SK-N-SH (cell line): ENCODE measurements around the gene NTN1. TPM values are rescaled to one million over a fixed set of nuclear protein-coding genes. Genes with fewer than 3 reads are reported as not detected.

ENCODE experiments used
- CTCF ChIA-PET: fragments of 300-600, 350-600 bp; formaldehyde crosslinking; extraction: SDS; loops from one replicate; lab custom pipeline; 2021; lab: Yijun Ruan, JAX
- POLR2A ChIA-PET: fragments of 350-600 bp; sonication (Branson Sonifier 250); formaldehyde crosslinking; extraction: SDS; loops from one replicate; lab custom pipeline; 2020; ENCODE audit warnings: antibody characterized with exemption, inconsistent platforms; lab: Yijun Ruan, JAX
- DNase-seq: peaks from one replicate; pipeline ENCODE4 v3.0.0; 2012
- H2AFZ ChIP-seq: fragments of 200-600 bp; sonication (generic); 2 replicates; pipeline ENCODE4 v1.8.1; 2016; ENCODE audit warnings: antibody characterized with exemption, mild to moderate bottlenecking, low read depth
- H3F3A ChIP-seq: fragments of 200-600 bp; sonication (generic); replicated peaks from 2 replicates; pipeline ENCODE3; 2016; ENCODE audit warnings: antibody characterized with exemption, mild to moderate bottlenecking; ENCODE audit not compliant: insufficient read depth
- H3K27ac ChIP-seq, 2 experiments: fragments of 200-500 bp in 1 of 2; fragments of 200-600 bp in 1 of 2; sonication (Bioruptor generic) in 1 of 2; sonication (generic), shearing (Covaris generic) in 1 of 2; 2 replicates each; pipeline versions ENCODE4 v1.5.1 to v1.6.1; 2014 to 2016; ENCODE audit warnings: low read depth in 2 of 2, inconsistent platforms in 1 of 2, low read length in 1 of 2, mild to moderate bottlenecking in 1 of 2, mixed read lengths in 1 of 2
- H3K27me3 ChIP-seq: fragments of 200-600 bp; sonication (generic), shearing (Covaris generic); 2 replicates; pipeline ENCODE4 v1.6.1; 2016; ENCODE audit warnings: mixed run types; ENCODE audit not compliant: insufficient read depth
- H3K36me3 ChIP-seq, 2 experiments: fragments of 200-500 bp in 1 of 2; fragments of 200-600 bp in 1 of 2; sonication (Bioruptor generic) in 1 of 2; sonication (generic) in 1 of 2; replicated peaks in 1 of 2; 2 replicates each; pipeline versions ENCODE3 to v1.5.1; 2014 to 2016; ENCODE audit warnings: low read length in 1 of 2, mild to moderate bottlenecking in 1 of 2; ENCODE audit not compliant: insufficient read depth in 2 of 2, control insufficient read depth in 1 of 2
- H3K4me1 ChIP-seq, 2 experiments: fragments of 200-500 bp in 1 of 2; fragments of 200-600 bp in 1 of 2; sonication (Bioruptor generic) in 1 of 2; sonication (generic), shearing (Covaris generic) in 1 of 2; 2 replicates each; pipeline versions ENCODE4 v1.5.1 to v1.6.1; 2014 to 2016; ENCODE audit warnings: low read depth in 1 of 2, low read length in 1 of 2, mixed run types in 1 of 2; ENCODE audit not compliant: insufficient read depth in 2 of 2, control insufficient read depth in 1 of 2
- H3K4me2 ChIP-seq: fragments of 200-600 bp; sonication (generic), shearing (Covaris generic); 2 replicates; pipeline ENCODE4 v1.6.1; 2017; ENCODE audit warnings: mixed run types
- H3K4me3 ChIP-seq, 2 experiments: fragments of 200-500 bp in 1 of 2; fragments of 200-600 bp in 1 of 2; sonication (Bioruptor generic) in 1 of 2; sonication (generic), shearing (Covaris generic) in 1 of 2; 2 replicates each; pipeline versions ENCODE4 v1.5.1 to v1.8.1; 2014 to 2016; ENCODE audit warnings: low read depth in 2 of 2, inconsistent platforms in 1 of 2, low read length in 1 of 2, mild to moderate bottlenecking in 1 of 2, mixed read lengths in 1 of 2, moderate library complexity in 1 of 2
- H3K79me2 ChIP-seq: fragments of 200-600 bp; sonication (generic); 2 replicates; pipeline ENCODE4 v1.8.1; 2017; ENCODE audit warnings: mild to moderate bottlenecking; ENCODE audit not compliant: insufficient read depth
- H3K9ac ChIP-seq: fragments of 200-600 bp; sonication (generic); 2 replicates; pipeline ENCODE4 v1.6.1; 2017; ENCODE audit warnings: mixed run types
- H3K9me2 ChIP-seq: fragments of 200-600 bp; sonication (generic); 2 replicates; pipeline ENCODE4 v1.6.1; 2017; ENCODE audit warnings: mixed run types
- H3K9me3 ChIP-seq: fragments of 200-600 bp; sonication (generic); 2 replicates; pipeline ENCODE4 v1.6.1; 2017; ENCODE audit warnings: mixed run types, mild to moderate bottlenecking, moderate library complexity
- H4K20me1 ChIP-seq: fragments of 200-600 bp; sonication (generic); 2 replicates; pipeline ENCODE4 v1.6.1; 2017; ENCODE audit warnings: mild to moderate bottlenecking, mixed run types; ENCODE audit not compliant: insufficient read depth
- EZH2phosphoT487 ChIP-seq: fragments of 200-600 bp; sonication (generic); IDR thresholded peaks from 2 replicates; pipeline ENCODE4 v1.6.1; 2017; ENCODE audit warnings: low read depth, mixed run types, mild to moderate bottlenecking, antibody characterized with exemption, moderate library complexity, borderline replicate concordance
- FOSL2 ChIP-seq: IDR thresholded peaks from 2 replicates; pipeline ENCODE4 v1.4.0; 2012; ENCODE audit warnings: low read depth, mild to moderate bottlenecking, moderate library complexity, borderline replicate concordance
- MAX ChIP-seq: IDR thresholded peaks from 2 replicates; pipeline ENCODE4 v1.4.0; 2012; ENCODE audit warnings: low read depth
- MEF2A ChIP-seq: IDR thresholded peaks from 2 replicates; pipeline ENCODE4 v1.4.0; 2012; ENCODE audit warnings: low read depth, borderline replicate concordance
- MXI1 ChIP-seq: IDR thresholded peaks from 2 replicates; pipeline ENCODE4 v1.6.1; 2012; ENCODE audit warnings: mild to moderate bottlenecking, low read depth, low read length, improper control_type of control experiment
- NFIC ChIP-seq: IDR thresholded peaks from 2 replicates; pipeline ENCODE4 v1.4.0; 2012; ENCODE audit warnings: borderline replicate concordance
- NRF1 ChIP-seq: IDR thresholded peaks from 2 replicates; pipeline ENCODE4 v1.6.1; 2012; ENCODE audit warnings: low read depth, mild to moderate bottlenecking, low read length
- RXRA ChIP-seq: IDR thresholded peaks from 2 replicates; pipeline ENCODE4 v1.4.0; 2012; ENCODE audit warnings: low read depth, mild to moderate bottlenecking, borderline replicate concordance
- TAF1 ChIP-seq: IDR thresholded peaks from 2 replicates; pipeline ENCODE4 v1.6.1; 2012; ENCODE audit warnings: low read depth, mild to moderate bottlenecking, low read length, moderate library complexity, borderline replicate concordance
- TCF12 ChIP-seq: IDR thresholded peaks from 2 replicates; pipeline ENCODE4 v1.4.0; 2012
- WGBS: methylation state at CpG from one replicate; pipeline ENCODE4 v1.1.6; 2017; ENCODE audit warnings: low lambda C conversion rate; 5-methylcytosine and 5-hydroxymethylcytosine counted together
- polyA plus RNA-seq, 3 experiments: library from polyadenylated mRNA; depleted of rRNA; stranded (reverse); fragments of >200 nt; gene quantifications; 2 replicates each; pipeline ENCODE4 v1.2.3, GENCODE V29; 2012
- TF ChIP-seq, protein P1 (sequence below): fragments of 150-350 bp; IDR thresholded peaks from 2 replicates; pipeline ENCODE4 v1.6.1; 2017; ENCODE audit warnings: antibody characterized with exemption, low read length, low read depth, borderline replicate concordance
- TF ChIP-seq, protein P2 (sequence below): IDR thresholded peaks from 2 replicates; pipeline ENCODE4 v1.4.0; 2012; ENCODE audit warnings: low read depth, borderline replicate concordance

The NTN1 gene
- polyA plus RNA-seq, 1 of the 3 experiments (the other 2 are of a cell fraction) = 0.05 TPM

DNA sequence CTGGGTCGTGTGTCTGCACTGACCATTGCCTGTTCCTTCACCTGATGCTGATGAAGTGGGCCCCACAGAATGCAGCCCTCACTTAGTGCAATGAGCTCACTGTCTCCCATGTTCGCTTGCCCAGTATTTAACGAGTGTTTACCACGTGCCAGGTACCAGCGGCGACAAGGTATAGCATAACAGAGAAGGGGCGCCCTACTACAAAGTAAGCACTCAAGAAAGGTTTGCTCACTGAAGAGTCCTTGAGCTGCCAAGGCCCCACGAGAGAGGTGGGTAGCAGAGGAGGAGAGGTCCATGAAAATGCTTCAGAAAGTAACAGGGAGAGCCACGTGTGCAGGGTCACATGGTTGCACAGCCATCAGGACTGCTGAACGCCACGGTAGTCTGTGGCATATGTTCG is 230.0 kb downstream of the NTN1 start:
- H3F3A ChIP-seq = no peaks in the 10 kb centered on the region
- CTCF ChIA-PET = interaction anchor here (1.3 kb wide), 1 partner anchor 41 kb away, joined by 5 read pairs; no protein-coding TSS in a partner anchor
- POLR2A ChIA-PET = no interaction called here

DNA sequence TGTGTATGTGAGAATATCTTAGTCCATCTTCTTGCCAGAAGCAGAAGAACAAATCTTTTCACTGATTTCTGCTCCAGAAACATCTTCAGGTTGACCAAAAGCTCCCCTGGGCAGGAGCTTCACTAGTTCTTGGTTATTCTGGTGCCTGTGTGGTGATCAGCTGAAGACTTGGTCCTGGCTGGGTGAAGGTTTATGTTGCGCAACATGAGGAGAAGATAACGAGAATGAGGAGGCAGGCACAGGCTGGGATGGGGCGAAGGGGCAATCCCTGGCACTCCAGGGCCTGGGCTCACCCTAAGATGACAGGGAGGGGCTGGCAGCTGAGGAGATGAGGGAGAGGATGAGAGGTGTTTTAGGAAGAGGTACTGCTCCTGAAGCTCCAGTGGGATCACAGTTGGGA is 232.0 kb downstream of the NTN1 start:
- H3K9me2 ChIP-seq = no peaks in the 10 kb centered on the region
- no peaks in the 10 kb centered on the region for H3F3A ChIP-seq
- no peaks in the 10 kb centered on the region for H3K36me3 ChIP-seq
- H3K27ac ChIP-seq = no peak overlapping the region
- H3K27me3 ChIP-seq = no peaks in the 10 kb centered on the region
- H3K9ac ChIP-seq = no peak overlapping the region
- 96% methylated on average over 3 of the region's 3 CpGs for WGBS
- no peak overlapping the region for H3K4me2 ChIP-seq
- H3K4me3 ChIP-seq = no peak overlapping the region
- no peak for DNase-seq
- no peaks in the 10 kb centered on the region for H3K79me2 ChIP-seq
- no peak overlapping the region for H2AFZ ChIP-seq
- no peak for TF ChIP-seq FOSL2
- no peak for TF ChIP-seq TCF12
- H4K20me1 ChIP-seq = no peaks in the 10 kb centered on the region
- no peaks in the 10 kb centered on the region for H3K9me3 ChIP-seq
- ChIA-PET CTCF (interaction anchor here (1.2 kb wide), 1 partner anchor 74 kb away, joined by 3 read pairs; no protein-coding TSS in a partner anchor), POLR2A (no interaction called here)
- peaks cover 0 to 5% of the 10 kb centered on the region in 2 experiments; a peak in 1 of 4 replicates for H3K4me1 ChIP-seq

More for the DNA sequence above, 230.0 kb downstream of the NTN1 start:
- Histone ChIP-seq H4K20me1 (no peaks in the 10 kb centered on the region), H3K4me2 (no peak overlapping the region), H3K9me3 (no peaks in the 10 kb centered on the region), H3K79me2 (no peaks in the 10 kb centered on the region), H3K27ac (no peak overlapping the region), H3K4me3 (no peak overlapping the region), H3K9me2 (no peaks in the 10 kb centered on the region), H3K27me3 (no peaks in the 10 kb centered on the region), H3K36me3 (no peaks in the 10 kb centered on the region), H2AFZ (no peak overlapping the region), H3K4me1 (no peaks in the 10 kb centered on the region; a peak in 1 of 4 replicates), H3K9ac (no peak overlapping the region)
- DNase-seq = no peak
- WGBS = 77% methylated on average over 12 of the region's 12 CpGs
- no peak for TF ChIP-seq EZH2phosphoT487
- no peak for TF ChIP-seq MAX
- TF ChIP-seq, protein P1, sequence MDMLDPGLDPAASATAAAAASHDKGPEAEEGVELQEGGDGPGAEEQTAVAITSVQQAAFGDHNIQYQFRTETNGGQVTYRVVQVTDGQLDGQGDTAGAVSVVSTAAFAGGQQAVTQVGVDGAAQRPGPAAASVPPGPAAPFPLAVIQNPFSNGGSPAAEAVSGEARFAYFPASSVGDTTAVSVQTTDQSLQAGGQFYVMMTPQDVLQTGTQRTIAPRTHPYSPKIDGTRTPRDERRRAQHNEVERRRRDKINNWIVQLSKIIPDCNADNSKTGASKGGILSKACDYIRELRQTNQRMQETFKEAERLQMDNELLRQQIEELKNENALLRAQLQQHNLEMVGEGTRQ = no peak
- TF ChIP-seq NFIC = no peak

DNA sequence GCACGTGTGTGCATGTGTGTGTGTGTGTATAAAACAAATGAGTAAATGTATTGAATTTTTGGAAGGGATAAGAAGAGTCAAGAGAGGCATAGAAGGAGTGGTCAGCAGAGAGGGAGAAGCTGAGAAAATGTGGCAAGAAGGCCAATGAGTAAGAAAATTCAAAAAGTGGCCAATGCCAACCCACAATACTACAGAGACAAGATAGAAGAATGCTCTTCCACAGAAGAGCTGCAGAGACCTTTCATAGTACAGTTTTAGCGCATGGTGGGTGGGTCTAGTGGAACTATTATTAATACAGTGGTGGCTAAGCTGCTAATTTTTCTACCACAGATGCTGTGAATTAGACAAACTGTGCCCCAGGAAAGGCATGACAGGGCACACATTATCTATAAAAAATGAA is 233.5 kb downstream of the NTN1 start:
- TF ChIP-seq MXI1 (no peak), RXRA (no peak), TAF1 (no peak), FOSL2 (no peak), NRF1 (no peak), MEF2A (no peak)
- TF ChIP-seq, protein P2, sequence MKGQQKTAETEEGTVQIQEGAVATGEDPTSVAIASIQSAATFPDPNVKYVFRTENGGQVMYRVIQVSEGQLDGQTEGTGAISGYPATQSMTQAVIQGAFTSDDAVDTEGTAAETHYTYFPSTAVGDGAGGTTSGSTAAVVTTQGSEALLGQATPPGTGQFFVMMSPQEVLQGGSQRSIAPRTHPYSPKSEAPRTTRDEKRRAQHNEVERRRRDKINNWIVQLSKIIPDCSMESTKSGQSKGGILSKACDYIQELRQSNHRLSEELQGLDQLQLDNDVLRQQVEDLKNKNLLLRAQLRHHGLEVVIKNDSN = no peak
- POLR2A ChIA-PET = no interaction called here
- no peaks in the 10 kb centered on the region for H3K9me3 ChIP-seq

More for the DNA sequence above, 233.5 kb downstream of the NTN1 start:
- peaks cover 0 to 5% of the 10 kb centered on the region in 2 experiments; a peak in 1 of 4 replicates for H3K4me1 ChIP-seq
- H4K20me1 ChIP-seq = no peaks in the 10 kb centered on the region
- no peak overlapping the region for H3K27ac ChIP-seq
- no peak overlapping the region for H3K4me2 ChIP-seq
- H3K9ac ChIP-seq = no peak overlapping the region
- no peaks in the 10 kb centered on the region for H3F3A ChIP-seq
- no peaks in the 10 kb centered on the region for H3K36me3 ChIP-seq
- H3K4me3 ChIP-seq = no peak overlapping the region
- no peaks in the 10 kb centered on the region for H3K27me3 ChIP-seq
- no peak for DNase-seq
- no peaks in the 10 kb centered on the region for H3K9me2 ChIP-seq
- H3K79me2 ChIP-seq = no peaks in the 10 kb centered on the region
- WGBS = 58% methylated on average over 2 of the region's 2 CpGs
- no peak overlapping the region for H2AFZ ChIP-seq
- CTCF ChIA-PET = no interaction called here
